SJCRH30 (cell line): Measurements from ENCODE around the gene RRP1B. TPM values are rescaled to one million over a fixed set of nuclear protein-coding genes. Genes with fewer than 3 reads are reported as not detected.
"Not testable (repeated sequence)": the region's sequence is repeated elsewhere in the genome, so short reads cannot be mapped to it uniquely, and the experiment has no call there.

Experiments
- DNase-seq, 2 experiments: peaks; one replicate each; pipeline ENCODE4 v3.0.0-alpha.2; 2015 to 2020
- H3K27ac ChIP-seq: fragments of 250-450 bp; sonication (Bioruptor Pico); 2 replicates; pipeline ENCODE4 v1.5.1; 2020; ENCODE audit warnings: mild to moderate bottlenecking, moderate library complexity
- H3K27me3 ChIP-seq: fragments of 250-450 bp; sonication (Bioruptor Pico); 2 replicates; pipeline ENCODE4 v1.5.1; 2020; ENCODE audit warnings: mild to moderate bottlenecking, moderate library complexity
- H3K36me3 ChIP-seq: fragments of 250-450 bp; sonication (Bioruptor Pico); 2 replicates; pipeline ENCODE4 v1.5.1; 2020; ENCODE audit warnings: mild to moderate bottlenecking, moderate library complexity
- H3K4me1 ChIP-seq: fragments of 250-450 bp; sonication (Bioruptor Pico); 2 replicates; pipeline ENCODE4 v1.5.1; 2020; ENCODE audit warnings: mild to moderate bottlenecking, moderate library complexity
- H3K4me3 ChIP-seq: fragments of 250-450 bp; sonication (Bioruptor Pico); 2 replicates; pipeline ENCODE4 v1.5.1; 2020; ENCODE audit warnings: mild to moderate bottlenecking, moderate library complexity
- H3K9me3 ChIP-seq: fragments of 250-450 bp; sonication (Bioruptor Pico); replicated peaks from 2 replicates; pipeline ENCODE4 v1.5.1; 2020; ENCODE audit warnings: mild to moderate bottlenecking, moderate library complexity
- total RNA-seq: library from RNA; depleted of rRNA; stranded (reverse); fragments of >200 nt; shearing (Covaris generic); gene quantifications from 2 replicates; pipeline ENCODE4 v1.2.3, GENCODE V29; 2014

The RRP1B gene
- total RNA-seq, 1 experiment from 2014 or later: 82.8 TPM

GRCh38 chr21:43693981-43694380 lies 34.6 kb downstream of the RRP1B start:
- Histone ChIP-seq H3K4me1 (no peaks in the 10 kb centered on the region), H3K36me3 (peaks cover 55% of the 10 kb centered on the region), H3K27ac (no peak overlapping the region)

GRCh38 chr21:43694437-43695079 lies 35.2 kb downstream of the RRP1B start:
- Histone ChIP-seq H3K27ac (no peak overlapping the region), H3K9me3 (no peaks in the 10 kb centered on the region), H3K27me3 (no peaks in the 10 kb centered on the region), H3K4me1 (no peaks in the 10 kb centered on the region), H3K4me3 (no peak overlapping the region), H3K36me3 (peaks cover 51% of the 10 kb centered on the region)
- DNase-seq: no peak

More at GRCh38 chr21:43693981-43694380, 34.6 kb downstream of the RRP1B start:
- no peak overlapping the region for H3K4me3 ChIP-seq
- H3K9me3 ChIP-seq: no peaks in the 10 kb centered on the region
- DNase-seq: no peak
- H3K27me3 ChIP-seq: no peaks in the 10 kb centered on the region

GRCh38 chr21:43696214-43696613 lies 36.9 kb downstream of the RRP1B start:
- Histone ChIP-seq H3K4me3 (no peak overlapping the region), H3K4me1 (peaks cover 3% of the 10 kb centered on the region), H3K27ac (no peak overlapping the region), H3K36me3 (peaks cover 36% of the 10 kb centered on the region), H3K9me3 (no peaks in the 10 kb centered on the region), H3K27me3 (no peaks in the 10 kb centered on the region)
- no peak for DNase-seq

DNA sequence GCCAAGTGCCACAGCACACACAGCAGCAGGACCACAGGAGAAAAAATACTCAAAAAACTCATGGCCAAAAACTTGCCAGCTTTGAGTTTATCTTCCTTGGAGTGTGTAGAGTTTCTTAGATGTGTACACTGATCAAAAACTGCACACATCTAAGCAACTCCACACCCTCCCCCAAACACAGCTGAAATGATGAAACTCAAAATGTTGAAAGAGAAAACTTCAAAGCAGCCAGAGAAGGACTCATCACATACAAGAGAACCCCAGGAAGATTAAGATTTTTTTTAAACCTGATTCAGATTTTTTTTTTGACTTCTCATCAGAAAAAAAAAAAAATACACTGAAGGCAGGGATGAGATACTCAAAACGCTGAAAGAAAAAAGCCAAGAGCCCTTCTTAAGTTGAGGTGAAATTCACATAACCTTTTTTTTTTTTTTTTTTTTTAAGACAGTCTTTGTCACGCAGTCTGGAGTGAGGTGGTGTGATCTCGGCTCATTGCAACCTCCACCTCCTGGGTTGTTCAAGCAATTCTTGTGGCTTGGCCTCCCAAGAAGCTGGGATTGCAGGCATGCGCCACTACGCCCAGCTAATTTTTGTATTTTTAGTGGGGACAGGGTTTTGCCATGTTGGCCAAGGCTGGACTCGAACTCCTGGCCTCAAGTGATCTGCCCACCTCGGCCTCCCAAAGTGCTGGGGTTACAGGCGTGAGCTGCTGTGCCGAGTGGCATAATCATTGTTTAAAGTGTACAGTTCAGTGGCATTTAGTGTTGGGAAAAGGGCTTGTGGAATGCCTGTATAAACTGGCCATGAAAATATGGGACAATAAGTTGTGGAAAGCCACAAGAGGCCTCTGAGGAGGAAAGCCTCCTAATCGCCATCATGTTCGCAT lies 38.6 kb downstream of the RRP1B start:
- Histone ChIP-seq H3K4me1 (peaks cover 4% of the 10 kb centered on the region), H3K27me3 (no peaks in the 10 kb centered on the region), H3K4me3 (no peak overlapping the region), H3K36me3 (peaks cover 18% of the 10 kb centered on the region), H3K27ac (no peak overlapping the region), H3K9me3 (no peaks in the 10 kb centered on the region)
- DNase-seq: no peak

DNA sequence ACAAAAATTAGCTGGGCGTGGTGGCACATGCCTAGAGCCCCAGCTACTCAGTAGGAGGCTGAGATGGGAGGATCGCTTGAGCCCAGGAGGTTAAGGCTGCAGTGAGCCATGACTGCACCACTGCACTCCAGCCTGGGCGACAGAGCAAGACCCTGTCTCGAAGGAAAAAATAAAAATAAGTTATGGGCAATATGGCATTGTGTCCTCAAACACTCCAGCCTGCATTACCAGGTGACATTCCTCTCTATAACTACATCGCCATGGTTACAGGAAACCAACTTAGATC lies 40.1 kb downstream of the RRP1B start:
- DNase-seq, H3K27ac ChIP-seq, H3K4me1 ChIP-seq, H3K27me3 ChIP-seq, H3K4me3 ChIP-seq, H3K36me3 ChIP-seq, H3K9me3 ChIP-seq: not testable (repeated sequence)

GRCh38 chr21:43699933-43700599 lies 40.7 kb downstream of the RRP1B start:
- H3K27ac ChIP-seq: no peak overlapping the region
- no peak overlapping the region for H3K4me3 ChIP-seq
- H3K9me3 ChIP-seq: no peaks in the 10 kb centered on the region
- peaks cover 9% of the 10 kb centered on the region; the same call in 1 of the 2 replicates for H3K36me3 ChIP-seq
- H3K27me3 ChIP-seq: no peaks in the 10 kb centered on the region
- H3K4me1 ChIP-seq: peaks cover 8% of the 10 kb centered on the region
- DNase-seq: no peak

DNA sequence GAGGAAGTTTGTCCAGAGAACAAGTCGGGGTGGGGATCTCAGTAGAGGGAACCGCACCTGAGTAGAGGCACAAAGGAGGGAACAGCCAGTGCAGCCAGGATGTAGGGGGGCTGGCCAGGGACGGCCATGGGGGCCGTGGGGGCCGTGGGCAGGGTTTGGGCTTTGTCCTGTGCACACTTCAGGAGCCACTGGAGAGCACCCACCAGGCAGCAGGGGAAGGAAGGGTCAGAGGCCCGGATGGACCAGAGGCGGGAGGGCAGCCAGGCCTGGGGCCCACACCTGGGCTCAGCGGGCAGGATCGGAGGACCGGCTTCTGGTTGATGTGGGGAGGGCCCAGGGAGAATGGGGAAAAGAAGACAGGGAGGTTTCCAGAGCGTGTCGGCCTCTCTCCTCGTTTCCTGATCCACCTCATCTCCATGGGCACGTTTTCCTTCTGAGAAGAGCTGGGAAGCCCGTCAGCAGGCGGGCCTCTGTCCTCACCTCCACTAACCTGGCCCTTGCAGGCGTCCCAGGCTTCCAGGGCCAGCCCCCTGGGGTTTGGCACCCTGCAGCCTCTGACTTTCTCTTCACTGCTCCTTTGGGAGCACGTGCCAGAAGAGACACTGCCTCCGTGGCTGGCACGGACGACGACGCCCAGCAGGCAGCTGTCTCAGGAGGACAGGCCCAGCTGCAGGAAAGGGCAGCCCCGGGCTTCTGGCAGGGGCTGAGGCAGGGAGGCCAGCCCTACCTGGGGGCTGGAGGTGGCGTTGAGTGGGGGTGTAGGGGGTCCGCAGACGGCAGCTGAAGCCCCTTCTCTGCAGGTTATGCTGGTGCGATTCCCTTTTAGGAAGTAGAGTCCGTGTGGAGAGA lies 42.8 kb downstream of the RRP1B start:
- Histone ChIP-seq H3K27ac (no peak overlapping the region), H3K4me1 (peaks cover 8% of the 10 kb centered on the region), H3K4me3 (no peak overlapping the region), H3K36me3 (no peaks in the 10 kb centered on the region), H3K9me3 (no peaks in the 10 kb centered on the region), H3K27me3 (no peaks in the 10 kb centered on the region)
- no peak for DNase-seq

DNA sequence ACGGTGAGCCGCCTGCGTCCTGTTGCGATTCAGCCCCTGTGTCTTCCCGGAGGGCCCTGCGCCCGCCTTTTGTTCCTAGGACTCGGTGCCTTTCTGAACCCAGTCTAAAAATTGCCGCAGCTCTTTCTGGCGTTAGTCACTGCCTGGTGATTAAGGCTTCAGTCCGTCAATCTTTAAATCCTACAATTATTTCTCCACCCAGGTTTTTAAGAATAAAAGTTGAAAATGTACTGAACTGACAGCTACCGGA lies 43.4 kb downstream of the RRP1B start:
- DNase-seq: no peak
- no peak overlapping the region for H3K4me3 ChIP-seq
- H3K9me3 ChIP-seq: no peaks in the 10 kb centered on the region
- H3K36me3 ChIP-seq: no peaks in the 10 kb centered on the region
- peaks cover 8% of the 10 kb centered on the region for H3K4me1 ChIP-seq
- no peaks in the 10 kb centered on the region for H3K27me3 ChIP-seq
- no peak overlapping the region for H3K27ac ChIP-seq

- peak in 1 of 2 experiments; percentile 53 for DNase-seq
- no peak overlapping the region for H3K4me3 ChIP-seq
- H3K27ac ChIP-seq: no peak overlapping the region
- no peaks in the 10 kb centered on the region for H3K36me3 ChIP-seq
- peaks cover 8% of the 10 kb centered on the region for H3K4me1 ChIP-seq
- H3K27me3 ChIP-seq: no peaks in the 10 kb centered on the region
- no peaks in the 10 kb centered on the region for H3K9me3 ChIP-seq
Observed at GRCh38 chr21:43703035-43703880, 43.9 kb downstream of the RRP1B start.

DNA sequence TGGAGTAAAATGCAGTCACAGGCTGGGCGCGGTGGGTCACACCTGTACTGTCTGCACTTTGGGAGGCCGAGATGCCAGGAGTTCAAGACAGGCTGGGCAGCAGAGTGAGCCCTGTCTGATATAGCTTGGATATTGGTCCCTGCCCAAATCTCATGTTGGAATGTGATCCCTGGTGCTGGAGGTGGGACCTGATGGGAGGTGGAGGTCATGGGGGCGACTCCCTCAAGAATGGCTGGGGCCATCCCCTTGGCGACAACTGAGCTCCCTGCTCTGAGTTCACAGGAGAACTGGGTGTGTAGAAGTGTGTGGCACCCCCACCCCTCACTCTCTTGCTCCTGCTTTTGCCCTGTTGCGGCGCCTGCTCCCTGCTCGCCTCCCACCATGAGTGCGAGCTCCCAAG lies 48.1 kb downstream of the RRP1B start:
- peaks cover 4% of the 10 kb centered on the region for H3K4me1 ChIP-seq
- no peak overlapping the region for H3K4me3 ChIP-seq
- 0 out of 2 replicates have a peak, but pooled peaks cover 7% of the 10 kb centered on the region for H3K27me3 ChIP-seq
- H3K9me3 ChIP-seq: no peaks in the 10 kb centered on the region
- DNase-seq: no peak
- H3K27ac ChIP-seq: no peak overlapping the region
- no peaks in the 10 kb centered on the region for H3K36me3 ChIP-seq

- no peak for DNase-seq
- H3K27me3 ChIP-seq: 0 out of 2 replicates have a peak, but pooled peaks cover 7% of the 10 kb centered on the region
- no peaks in the 10 kb centered on the region for H3K9me3 ChIP-seq
- no peaks in the 10 kb centered on the region; the same call in 1 of the 2 replicates for H3K4me1 ChIP-seq
- H3K4me3 ChIP-seq: no peak overlapping the region
- H3K36me3 ChIP-seq: no peaks in the 10 kb centered on the region
- H3K27ac ChIP-seq: no peak overlapping the region
Observed at GRCh38 chr21:43708745-43709381, 49.5 kb downstream of the RRP1B start.

- no peak for DNase-seq
Observed at GRCh38 chr21:43712268-43712942, 53.0 kb downstream of the RRP1B start.

DNA sequence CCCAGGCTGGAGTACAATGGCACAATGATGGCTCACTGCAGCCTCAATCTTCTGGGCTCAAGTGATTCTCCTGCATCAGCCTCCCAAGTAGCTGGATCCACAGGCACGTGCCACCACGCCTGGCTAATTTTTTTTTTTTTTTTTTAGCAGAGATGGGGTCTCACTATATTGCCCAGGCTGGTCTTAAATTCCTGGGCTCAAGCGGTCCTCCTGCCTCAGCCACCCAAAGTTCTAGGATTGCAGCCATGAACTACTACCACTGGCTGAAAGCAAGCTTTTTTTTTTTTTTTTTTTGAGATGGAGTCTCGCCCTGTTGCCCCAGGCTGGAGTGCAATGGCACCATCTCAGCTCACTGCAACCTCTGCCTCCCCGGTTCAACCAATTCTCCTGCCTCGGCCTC lies 53.8 kb downstream of the RRP1B start:
- not testable (repeated sequence) for H3K36me3 ChIP-seq, H3K27ac ChIP-seq, DNase-seq, H3K4me3 ChIP-seq, H3K9me3 ChIP-seq, H3K4me1 ChIP-seq, H3K27me3 ChIP-seq

More at GRCh38 chr21:43712268-43712942, 53.0 kb downstream of the RRP1B start:
- Histone ChIP-seq H3K36me3 (no peaks in the 10 kb centered on the region), H3K27me3 (0 out of 2 replicates have a peak, but pooled peaks cover 7% of the 10 kb centered on the region), H3K4me1 (peaks cover 6% of the 10 kb centered on the region), H3K9me3 (no peaks in the 10 kb centered on the region), H3K27ac (no peak overlapping the region), H3K4me3 (no peak overlapping the region)
